ENCODE results near the gene DPP7.

DNA sequence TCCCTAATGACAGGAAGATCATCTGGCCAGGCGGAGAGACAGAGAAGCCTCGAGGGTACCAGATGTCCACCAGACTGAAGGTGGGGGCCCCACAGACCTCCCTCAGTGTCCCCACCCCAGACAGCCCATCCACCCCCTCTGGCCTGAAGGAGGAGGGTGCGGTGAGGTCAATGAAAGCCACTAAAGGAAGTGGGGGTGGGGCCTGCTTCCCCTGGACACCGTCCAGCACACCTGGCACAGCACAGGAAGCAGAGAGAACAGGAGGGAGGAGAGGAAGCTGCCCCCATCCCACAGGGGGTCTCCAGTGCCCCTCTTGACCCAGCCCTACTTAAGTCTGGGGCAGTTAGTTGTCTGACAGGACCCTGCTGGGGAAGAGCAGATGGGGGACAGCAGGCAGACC is 44.1 kb upstream of the DPP7 start:
- TF ChIP-seq TEAD4 (IDR thresholded peaks at IDR 0.05), result no peak
- TF ChIP-seq, protein P1, sequence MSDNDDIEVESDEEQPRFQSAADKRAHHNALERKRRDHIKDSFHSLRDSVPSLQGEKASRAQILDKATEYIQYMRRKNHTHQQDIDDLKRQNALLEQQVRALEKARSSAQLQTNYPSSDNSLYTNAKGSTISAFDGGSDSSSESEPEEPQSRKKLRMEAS (IDR thresholded peaks at IDR 0.05), result no peak
- no peak for TF ChIP-seq ZBTB7A (IDR thresholded peaks at IDR 0.05; ENCODE audit: low read depth)
- TF ChIP-seq YY1 (IDR thresholded peaks at IDR 0.05; ENCODE audit: low read depth), result no peak
- TF ChIP-seq CREB1 (IDR thresholded peaks at IDR 0.05; ENCODE audit: low read depth), result no peak
- TF ChIP-seq, protein P2, sequence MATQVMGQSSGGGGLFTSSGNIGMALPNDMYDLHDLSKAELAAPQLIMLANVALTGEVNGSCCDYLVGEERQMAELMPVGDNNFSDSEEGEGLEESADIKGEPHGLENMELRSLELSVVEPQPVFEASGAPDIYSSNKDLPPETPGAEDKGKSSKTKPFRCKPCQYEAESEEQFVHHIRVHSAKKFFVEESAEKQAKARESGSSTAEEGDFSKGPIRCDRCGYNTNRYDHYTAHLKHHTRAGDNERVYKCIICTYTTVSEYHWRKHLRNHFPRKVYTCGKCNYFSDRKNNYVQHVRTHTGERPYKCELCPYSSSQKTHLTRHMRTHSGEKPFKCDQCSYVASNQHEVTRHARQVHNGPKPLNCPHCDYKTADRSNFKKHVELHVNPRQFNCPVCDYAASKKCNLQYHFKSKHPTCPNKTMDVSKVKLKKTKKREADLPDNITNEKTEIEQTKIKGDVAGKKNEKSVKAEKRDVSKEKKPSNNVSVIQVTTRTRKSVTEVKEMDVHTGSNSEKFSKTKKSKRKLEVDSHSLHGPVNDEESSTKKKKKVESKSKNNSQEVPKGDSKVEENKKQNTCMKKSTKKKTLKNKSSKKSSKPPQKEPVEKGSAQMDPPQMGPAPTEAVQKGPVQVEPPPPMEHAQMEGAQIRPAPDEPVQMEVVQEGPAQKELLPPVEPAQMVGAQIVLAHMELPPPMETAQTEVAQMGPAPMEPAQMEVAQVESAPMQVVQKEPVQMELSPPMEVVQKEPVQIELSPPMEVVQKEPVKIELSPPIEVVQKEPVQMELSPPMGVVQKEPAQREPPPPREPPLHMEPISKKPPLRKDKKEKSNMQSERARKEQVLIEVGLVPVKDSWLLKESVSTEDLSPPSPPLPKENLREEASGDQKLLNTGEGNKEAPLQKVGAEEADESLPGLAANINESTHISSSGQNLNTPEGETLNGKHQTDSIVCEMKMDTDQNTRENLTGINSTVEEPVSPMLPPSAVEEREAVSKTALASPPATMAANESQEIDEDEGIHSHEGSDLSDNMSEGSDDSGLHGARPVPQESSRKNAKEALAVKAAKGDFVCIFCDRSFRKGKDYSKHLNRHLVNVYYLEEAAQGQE (IDR thresholded peaks at IDR 0.05; ENCODE audit: low read depth), result no peak
- TF ChIP-seq, protein P3, sequence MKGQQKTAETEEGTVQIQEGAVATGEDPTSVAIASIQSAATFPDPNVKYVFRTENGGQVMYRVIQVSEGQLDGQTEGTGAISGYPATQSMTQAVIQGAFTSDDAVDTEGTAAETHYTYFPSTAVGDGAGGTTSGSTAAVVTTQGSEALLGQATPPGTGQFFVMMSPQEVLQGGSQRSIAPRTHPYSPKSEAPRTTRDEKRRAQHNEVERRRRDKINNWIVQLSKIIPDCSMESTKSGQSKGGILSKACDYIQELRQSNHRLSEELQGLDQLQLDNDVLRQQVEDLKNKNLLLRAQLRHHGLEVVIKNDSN (IDR thresholded peaks at IDR 0.05), result no peak
- no peak for TF ChIP-seq TAF1 (IDR thresholded peaks at IDR 0.05; ENCODE audit: low read depth)
- TF ChIP-seq EGR1 (IDR thresholded peaks at IDR 0.05), result no peak
